GM18499 (cell line): ENCODE results near the gene MAS1L.

ENCODE experiments used
- ATAC-seq: cut with Tn5 transposase; IDR thresholded peaks from one replicate; pipeline ENCODE4 v1.9.1; 2021; ENCODE audit warnings: moderate number of reproducible peaks; ENCODE audit not compliant: insufficient read depth, unreplicated experiment

Gene MAS1L, protein sequence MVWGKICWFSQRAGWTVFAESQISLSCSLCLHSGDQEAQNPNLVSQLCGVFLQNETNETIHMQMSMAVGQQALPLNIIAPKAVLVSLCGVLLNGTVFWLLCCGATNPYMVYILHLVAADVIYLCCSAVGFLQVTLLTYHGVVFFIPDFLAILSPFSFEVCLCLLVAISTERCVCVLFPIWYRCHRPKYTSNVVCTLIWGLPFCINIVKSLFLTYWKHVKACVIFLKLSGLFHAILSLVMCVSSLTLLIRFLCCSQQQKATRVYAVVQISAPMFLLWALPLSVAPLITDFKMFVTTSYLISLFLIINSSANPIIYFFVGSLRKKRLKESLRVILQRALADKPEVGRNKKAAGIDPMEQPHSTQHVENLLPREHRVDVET

GRCh38 chr6:29487660-29488059 lies at the start of gene MAS1L:
Gene MAS1L, minus strand, starts transcription at chr6:29487956. Its CDS starts 54 bp downstream, at chr6:29487902.
- no peak for ATAC-seq

GRCh38 chr6:29532320-29532951 lies 44.7 kb upstream of the MAS1L start:
- no peak for ATAC-seq

GRCh38 chr6:29531668-29532067 lies 43.9 kb upstream of the MAS1L start:
- no peak for ATAC-seq

DNA sequence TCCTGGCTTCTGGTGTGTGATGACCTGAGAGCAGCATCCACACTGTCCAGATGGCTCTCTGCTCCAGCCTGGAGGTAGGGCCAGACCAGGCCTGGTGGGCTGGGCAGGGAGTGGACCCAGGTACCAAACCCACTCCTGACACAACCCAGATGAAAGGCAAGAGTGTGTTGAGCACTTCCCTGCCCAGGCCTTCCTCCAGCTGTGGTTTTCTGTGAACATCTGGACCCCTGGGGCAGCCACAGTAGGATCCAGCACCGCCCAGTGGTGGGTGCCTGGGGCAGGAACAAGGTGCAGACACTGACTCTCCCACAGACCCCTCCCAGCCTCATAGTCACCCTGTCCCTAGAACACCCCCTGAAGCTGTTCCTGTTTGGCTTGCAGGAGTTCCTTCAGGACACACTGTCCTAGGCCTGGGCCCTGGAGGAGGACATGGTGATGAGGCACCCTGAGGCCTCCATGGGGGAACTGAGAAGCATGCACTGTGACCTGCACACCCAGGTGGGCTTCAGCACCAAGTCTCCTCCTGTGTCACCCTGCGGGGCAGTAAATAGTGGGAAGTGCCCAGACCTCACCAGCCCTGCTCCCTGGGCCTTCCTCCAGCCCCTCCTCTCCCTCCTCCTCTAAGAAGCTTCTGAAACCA lies 43.0 kb upstream of the MAS1L start:
- no peak for ATAC-seq

- no peak for ATAC-seq
These were observed 42.2 kb upstream of the MAS1L start for GRCh38 chr6:29529956-29530355.

DNA sequence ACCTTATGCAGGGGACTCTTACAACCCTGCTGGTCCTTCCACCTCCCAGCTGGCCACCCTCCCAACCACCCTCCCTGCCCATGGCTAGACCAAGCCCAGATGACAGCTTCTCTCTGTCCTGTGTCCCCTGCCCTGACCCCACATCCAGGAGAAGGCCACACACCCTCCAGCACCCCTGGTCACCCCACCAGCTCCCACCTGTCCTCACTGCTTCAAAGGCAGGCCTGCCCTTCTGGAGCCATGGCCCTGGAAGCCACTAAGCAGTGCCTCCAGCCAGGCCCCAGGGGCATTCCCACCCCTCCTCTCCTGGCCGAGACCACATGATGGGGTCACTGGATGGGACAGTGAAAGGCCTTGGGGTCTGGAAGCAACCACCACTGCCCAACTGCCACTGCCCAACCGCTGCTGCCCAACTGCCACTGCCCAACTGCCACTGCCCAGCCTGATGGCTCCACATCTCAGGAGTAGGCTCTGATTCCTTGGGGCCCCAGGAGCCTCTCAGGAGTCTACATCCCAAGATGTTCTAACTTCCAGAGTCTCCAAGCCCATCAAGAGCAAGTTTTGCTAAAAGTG lies 41.3 kb upstream of the MAS1L start:
- ATAC-seq: no peak

DNA sequence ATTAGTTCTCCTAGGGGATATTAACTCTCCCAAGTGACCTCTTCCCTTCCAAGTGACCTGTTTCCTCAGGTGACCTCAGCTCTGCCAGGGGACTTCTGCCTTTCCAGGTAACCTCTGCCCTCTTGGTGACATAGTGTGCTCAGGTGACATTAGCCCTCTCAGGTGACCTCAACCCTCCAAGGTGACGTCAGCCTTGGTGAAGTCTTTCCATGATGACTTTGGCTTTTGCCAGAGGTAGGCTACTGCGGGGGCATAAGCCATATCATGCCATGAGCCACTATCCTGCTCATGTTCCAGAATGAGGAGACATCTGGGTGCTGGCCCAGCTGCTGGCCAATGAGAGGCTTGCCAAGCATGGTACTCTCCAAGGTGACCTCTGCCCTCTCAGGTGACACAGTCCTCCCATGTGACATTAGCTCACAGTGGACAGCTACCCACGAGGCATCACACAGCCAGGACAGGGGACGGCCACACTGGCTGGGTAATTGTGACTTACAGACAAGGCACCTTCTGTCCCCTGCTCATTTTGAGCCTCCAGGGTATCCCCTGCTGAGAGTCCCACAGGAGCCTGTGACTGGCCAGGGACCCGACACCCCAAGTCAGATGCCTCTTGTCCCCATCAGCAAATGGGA lies 40.7 kb upstream of the MAS1L start:
- ATAC-seq: no peak

- ATAC-seq: no peak
These were observed 39.8 kb upstream of the MAS1L start for GRCh38 chr6:29527564-29527963.

DNA sequence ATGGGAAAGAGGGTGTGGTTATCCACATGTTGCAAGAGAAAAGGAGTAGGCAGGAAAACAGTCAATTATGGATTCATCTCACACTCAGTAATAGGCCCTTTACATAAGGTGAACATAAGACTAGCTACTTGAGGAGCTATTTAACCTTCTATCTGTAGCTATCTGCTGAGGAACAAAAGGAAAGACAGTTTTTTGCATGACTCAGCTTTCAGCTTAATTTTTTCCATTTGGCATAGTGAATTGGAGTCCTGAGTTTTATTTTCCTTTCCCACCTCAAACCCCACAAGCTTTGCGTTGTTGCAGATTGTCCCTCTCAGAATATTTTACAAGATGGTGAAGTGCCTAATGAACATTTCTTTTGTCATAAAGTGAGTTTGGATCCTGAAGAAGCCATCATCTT lies 39.4 kb upstream of the MAS1L start:
- no peak for ATAC-seq

GRCh38 chr6:29525311-29525639 lies 37.5 kb upstream of the MAS1L start:
- ATAC-seq: no peak

- ATAC-seq: no peak
These were observed 36.9 kb upstream of the MAS1L start for GRCh38 chr6:29524444-29525310.

GRCh38 chr6:29524044-29524443 lies 36.3 kb upstream of the MAS1L start:
- ATAC-seq: no peak

GRCh38 chr6:29522227-29522626 lies 34.5 kb upstream of the MAS1L start:
- no peak for ATAC-seq

DNA sequence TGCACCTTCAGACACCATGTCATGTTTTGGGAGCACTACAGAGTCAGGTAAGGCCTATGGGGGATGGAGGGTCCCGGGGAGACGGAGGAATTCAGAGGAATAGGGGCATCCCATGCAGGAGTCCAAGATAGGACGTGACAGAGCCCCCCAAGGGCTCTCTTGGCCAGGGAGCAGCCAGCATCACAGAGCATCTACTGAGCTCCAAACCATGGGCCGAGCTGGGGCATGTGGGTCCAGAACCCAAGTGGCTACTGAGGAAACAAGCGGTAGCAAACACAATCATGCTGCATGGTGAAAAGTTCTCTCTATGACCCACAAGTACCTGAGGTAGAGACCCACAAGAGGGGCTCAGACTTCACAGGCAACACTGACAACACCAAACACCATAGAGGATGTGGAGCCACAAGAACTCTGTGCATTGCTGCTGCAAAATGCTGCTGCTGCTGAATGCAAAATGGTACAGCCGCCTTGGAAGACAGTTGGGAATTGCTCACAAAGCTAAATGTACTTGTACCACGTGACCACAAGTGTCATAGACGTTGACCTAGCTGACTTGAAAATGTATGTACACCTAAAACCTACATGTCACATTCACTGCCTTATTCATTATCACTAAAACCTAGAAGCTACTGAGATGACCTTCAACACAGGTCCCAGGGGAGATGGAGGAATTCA lies 33.4 kb upstream of the MAS1L start:
- ATAC-seq: no peak

DNA sequence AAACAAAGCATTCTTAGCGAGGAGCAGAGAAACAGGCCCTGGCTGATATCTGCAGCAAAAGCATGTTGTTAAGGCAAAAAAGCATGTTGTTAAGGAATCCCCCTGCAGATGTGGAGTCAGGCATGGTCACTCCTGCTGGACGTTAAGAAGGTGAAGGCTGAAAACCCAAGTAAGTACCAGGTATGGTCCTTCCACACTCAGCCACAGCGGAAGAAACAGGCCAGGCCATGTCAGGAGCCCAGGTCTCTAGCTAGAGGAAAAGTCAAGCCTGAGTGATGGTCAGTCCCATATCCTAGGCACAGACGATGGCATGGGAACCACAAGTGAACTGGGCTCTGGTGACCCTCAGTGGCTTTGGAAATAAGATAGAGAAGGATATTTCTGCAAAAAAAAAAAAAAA lies 32.5 kb upstream of the MAS1L start:
- no peak for ATAC-seq

DNA sequence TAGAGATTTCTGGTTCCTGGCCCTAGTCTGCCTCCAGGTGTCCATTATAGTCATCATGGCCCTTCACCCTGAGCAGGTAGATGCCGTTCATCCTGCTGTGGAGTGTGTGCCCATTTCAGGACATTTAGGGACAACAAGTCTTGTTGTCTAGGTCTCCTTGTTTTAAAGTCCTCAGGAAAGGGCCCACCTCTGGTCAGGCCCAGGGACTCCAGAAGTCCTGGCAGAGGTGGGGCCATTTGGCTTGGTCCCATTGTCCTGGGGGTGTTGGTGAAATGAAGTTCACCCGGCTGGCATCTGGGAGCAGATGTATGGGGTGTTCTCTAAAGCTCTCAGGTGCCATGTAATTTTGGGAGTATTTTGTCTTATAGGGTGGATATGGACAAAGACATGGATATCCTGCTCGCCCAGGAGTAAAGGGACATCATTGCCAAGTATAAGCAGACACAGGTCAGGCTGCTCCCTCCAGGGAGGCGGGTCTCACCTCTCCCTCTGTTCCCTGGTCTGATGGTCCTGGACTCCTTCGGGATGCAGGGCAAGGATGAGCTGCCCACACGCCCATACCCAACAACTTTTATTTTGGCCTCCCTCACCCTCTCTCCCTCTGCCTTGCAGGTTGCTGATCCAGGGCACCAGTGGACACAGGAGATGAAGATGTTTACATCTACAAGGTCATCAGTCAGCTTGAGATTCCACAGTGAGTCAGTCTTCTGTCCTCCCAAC lies 31.7 kb upstream of the MAS1L start:
- ATAC-seq: no peak

- no peak for ATAC-seq
These were observed 30.1 kb upstream of the MAS1L start for GRCh38 chr6:29517728-29518440.

DNA sequence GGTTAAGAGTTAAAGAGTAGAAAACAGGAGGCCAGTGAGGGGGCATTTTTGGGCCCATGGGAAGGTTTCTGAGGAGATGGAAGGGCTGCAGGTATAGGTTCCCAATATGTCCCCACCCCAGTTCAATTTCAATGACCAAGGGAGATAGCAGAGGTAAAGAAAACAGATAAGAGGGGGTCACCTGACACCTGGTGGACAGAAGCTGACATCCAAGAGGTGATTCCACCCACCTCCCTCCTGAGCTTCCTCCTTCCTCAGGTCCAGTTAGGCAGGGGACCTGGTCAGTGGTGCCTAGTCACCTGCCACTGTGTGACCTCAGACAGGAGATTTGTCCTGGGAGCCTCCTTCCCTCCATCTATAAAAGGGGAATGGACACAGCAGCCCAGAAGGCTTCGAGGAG lies 29.5 kb upstream of the MAS1L start:
- ATAC-seq: no peak
